NCI-H1436 (cell line): Measurements from ENCODE around the gene AAK1.
"Not testable (repeated sequence)": the region's sequence is repeated elsewhere in the genome, so short reads cannot be mapped to it uniquely, and the experiment has no call there.

ENCODE experiments used
- DNase-seq: peaks from one replicate; lab custom pipeline; 2025; lab: John Stamatoyannopoulos, UW

The AAK1 gene

DNA sequence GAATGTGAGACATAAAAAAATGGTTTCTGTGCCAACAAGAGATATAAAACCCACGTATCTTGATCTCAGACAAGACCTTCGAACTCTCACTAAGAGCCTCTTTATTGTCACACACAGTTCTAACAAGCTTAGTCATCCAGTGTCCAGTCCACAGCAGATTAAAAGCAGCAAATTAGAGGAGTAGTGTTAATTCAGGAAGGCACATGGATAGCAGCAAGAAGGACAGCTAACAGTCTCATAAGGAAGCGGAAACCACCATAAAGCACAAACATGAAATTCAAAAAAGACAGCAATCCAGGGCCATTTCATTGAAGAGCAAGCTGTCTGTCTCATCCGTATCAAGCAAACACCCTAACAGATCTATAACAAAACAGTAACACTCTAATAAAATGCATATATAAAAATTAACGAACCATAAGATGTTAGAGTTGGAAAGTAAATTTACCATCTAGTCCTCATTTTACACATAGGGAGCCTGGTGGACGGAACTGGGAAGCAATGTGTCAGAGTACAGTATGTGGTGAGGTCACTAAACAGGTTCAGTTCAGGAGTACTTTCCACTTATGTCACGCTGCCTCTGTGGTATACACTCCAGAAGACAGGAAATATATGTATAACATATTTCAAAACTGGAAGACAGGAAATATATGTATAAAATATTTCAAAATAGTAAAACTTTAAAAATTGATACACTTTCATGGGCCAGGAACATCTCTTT lies 18.3 kb downstream of the AAK1 start:
- DNase-seq, result no peak

DNA sequence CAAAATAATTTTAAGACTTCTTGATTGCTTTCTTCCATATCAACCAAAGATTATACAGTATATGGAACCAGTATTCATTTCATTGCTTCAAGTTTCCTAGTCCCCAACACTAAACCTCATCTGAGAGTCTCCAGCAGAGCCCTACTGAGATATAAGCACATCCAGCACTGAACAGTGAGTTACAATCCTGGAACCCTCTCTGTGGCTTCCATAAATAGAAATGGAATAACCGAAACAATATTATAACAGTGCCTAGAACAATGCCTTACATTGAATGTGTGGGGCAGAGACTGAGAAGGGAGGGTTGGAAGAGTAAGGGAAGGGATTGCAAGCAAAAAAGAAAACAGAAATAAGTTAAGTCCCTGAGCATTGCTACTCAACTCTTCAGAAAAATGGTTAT lies 18.9 kb downstream of the AAK1 start:
- DNase-seq, result no peak

DNA sequence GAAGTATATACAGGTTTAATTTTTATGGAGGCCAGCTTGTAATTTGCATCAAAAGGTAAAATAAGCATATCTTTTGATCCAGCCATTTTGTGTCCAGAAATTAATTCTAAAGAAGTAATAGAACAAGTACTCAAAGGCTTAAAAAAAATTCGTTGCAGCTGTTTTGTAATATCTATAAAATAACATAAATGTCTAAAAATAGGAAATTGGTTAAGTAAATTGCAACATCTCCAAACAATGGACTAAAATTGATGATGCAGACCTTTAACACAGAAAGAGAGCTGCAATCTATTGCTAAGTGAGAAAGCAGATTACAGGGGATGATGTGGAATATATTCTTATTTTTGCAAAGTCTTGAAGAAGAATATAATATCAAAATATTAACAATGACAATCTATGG lies 19.4 kb downstream of the AAK1 start:
- DNase-seq, result no peak

- no peak for DNase-seq
Measured at GRCh38 chr2:69623236-69623635, 20.3 kb downstream of the AAK1 start.

- DNase-seq, result not testable (repeated sequence)
Measured at GRCh38 chr2:69622805-69623204, 20.7 kb downstream of the AAK1 start.

DNA sequence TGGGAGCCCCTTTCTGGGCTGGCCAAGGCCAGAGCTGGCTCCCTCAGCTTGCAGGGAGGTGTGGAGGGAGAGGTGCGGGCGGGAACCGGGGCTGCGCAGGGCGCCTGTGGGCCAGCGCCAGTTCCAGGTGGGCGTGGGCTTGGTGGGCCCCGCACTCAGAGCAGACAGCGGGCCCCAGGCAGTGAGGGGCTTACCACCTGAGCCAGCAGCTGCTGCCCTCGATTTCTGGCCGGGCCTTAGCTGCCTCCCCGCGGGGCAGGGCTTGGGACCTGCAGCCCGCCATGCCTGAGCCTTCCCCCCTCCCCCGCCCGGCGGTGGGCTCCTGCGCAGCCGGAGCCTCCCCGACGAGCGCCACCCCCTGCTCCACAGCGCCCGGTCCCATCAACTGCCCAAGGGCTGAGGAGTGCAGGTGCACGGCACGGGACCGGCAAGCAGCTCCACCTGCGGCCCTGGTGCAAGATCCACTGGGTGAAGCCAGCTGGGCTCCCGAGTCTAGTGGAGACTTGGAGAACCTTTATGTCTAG lies 21.5 kb downstream of the AAK1 start:
- not testable (repeated sequence) for DNase-seq

- no peak for DNase-seq
Measured at GRCh38 chr2:69621440-69621839, 22.1 kb downstream of the AAK1 start.

DNA sequence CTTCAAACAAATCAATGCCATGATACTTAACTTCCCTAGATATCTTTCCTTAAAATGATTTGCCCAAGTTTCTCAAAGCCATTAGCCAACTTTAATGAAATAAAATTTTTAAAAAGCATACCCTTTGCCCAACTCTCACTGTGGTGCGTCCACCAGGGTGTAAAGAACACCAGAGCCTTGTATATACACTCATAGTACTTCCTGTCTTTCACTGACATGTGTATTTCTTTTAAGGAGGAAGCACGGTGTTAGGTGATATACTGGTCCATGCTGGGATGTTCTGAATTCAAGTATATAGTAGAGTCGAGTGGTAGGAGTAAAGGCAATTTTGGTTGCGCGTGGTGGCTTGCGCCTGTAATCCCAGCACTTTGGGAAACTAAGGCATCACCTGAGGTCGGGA lies 22.7 kb downstream of the AAK1 start:
- no peak for DNase-seq

DNA sequence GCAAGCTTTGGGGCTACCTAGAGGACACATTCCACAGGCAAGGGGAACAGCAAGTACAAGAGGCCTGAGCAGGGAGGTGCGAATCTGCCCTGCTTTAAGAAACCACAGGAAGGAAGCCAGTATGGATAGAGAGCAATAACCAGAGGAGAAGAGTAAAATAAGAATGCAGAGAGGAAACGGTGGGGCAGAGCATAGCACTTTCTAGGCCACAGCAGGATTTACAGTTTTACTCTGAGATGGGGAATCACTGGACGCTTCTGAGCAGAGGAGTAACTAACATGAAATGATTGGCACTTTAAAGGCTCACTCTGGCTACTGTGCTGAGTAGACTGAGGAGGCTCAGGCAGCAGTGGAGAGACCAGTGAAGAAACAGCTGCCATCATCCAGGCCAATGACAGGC lies 23.8 kb downstream of the AAK1 start:
- DNase-seq, result no peak

DNA sequence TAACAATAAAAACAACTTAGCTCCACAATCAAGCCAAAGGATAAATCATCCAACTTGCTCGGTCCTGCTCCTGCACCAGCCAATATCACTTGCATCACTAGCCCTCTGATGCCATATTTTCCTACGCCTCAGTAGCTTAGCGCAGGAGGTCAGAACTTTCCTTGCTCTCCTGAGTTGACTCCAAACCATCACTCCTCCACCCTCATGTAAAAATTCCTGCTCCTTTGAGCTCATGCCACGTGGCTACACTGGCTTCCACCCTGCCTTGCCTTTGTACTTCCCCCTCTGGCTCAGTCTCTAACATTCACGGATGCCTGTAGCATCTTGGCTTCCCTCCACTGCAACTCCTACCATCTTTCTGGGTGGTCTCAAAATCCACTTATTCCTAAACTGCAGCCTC lies 25.2 kb downstream of the AAK1 start:
- no peak for DNase-seq

GRCh38 chr2:69617744-69618143 lies 25.8 kb downstream of the AAK1 start:
- DNase-seq, result no peak

DNA sequence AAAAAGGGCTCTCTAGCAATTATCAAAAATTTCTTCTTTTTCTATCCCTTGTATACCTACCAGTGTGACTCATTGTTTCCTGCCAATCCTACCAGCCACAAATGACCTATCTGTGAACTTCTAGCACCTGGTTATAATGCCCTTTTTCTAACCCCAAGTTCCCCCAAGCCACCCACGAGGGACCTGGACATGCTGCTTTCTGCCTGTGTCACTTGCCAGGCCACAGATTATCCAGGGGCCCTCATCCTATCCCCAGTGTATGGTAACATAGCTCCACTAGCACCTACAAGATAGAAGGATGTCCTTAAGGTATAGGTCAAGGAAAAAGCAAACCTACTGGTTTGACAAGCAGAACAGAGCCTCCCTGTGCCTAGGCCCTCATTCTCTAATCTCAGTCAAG lies 26.8 kb downstream of the AAK1 start:
- no peak for DNase-seq

GRCh38 chr2:69615969-69616368 lies 27.6 kb downstream of the AAK1 start:
- no peak for DNase-seq

DNA sequence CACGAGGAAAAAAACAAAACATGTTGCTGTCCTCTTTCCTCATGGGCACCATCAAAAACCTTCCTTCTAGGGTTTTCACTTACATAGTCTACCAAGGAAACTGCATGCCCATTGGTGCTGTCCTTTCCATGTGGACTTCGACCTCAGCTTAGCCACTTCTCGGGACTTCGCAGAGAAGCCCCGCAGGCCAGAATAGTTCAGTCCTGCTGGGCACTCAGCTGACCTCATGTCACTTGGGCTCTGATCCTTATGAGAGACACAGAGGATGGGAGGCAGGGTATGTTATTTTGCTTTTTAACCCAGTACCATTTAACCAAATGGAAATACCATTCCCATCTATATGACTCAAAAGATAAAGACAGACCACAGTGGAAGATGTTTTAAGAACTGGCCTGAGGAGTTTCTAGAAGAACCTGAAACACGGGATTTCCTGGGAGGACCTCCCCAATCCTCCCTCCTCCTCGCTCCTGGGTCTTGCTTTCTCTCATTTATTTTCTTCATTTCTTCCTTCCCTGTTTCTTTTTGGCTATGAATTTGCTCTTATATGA lies 28.4 kb downstream of the AAK1 start:
- no peak for DNase-seq

DNA sequence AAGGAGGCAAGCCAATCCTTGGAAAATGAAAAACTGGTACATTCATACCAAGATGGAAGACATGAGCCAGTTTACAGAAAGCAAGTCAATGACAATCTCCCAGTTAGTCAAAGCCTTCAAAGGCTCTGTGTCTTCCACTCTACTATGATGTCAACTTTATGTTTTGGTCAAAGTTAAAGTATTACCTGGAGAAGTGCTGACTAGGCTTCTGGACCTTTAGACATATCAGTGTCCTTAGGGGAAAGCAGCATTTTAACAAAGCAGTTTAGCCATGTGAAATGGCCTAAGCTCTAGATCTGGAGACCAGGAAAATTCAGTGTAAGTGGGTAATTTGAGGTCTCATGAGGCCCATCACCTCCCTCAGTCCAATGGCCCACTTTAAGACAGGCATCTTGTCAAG lies 30.8 kb downstream of the AAK1 start:
- no peak for DNase-seq

DNA sequence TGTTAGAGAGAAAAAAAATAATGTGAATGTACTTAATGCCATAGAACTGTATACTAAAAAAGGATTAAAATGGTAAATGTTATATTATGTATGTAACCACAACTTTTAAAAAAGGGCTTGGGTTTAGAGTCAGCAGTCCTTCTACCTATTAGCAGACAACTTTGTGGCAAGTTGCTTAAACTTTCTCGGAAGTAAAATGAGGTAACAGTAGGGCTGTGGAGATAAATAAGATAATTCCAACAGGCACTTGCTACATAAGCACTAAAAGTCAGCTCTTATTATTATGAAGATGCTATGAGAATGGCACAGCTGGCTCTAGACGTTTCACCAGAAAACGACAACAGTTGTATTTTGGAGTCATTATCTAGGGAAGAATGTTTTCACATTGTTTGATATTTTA lies 31.3 kb downstream of the AAK1 start:
- DNase-seq, result no peak

- no peak for DNase-seq
Measured at GRCh38 chr2:69608109-69608508, 35.4 kb downstream of the AAK1 start.

DNA sequence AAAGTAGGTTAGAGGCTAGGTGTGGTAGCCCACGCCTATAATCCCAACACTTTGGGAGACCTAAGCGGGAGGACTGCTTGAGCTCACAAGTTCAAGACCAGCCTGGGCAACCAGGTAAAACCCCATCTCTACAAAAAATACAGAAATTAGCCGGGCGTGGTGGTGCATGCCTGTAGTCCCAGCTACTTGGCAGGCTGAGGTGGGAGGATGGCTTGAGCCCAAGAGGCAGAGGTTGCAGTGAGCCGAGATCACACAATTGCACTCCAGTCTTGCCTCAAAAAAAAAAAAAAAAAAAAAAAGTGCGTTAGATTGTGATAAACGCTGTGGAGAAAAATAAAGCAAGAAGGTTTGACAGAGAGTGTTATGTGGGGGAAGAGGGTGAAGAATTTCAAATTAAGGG lies 36.8 kb downstream of the AAK1 start:
- not testable (repeated sequence) for DNase-seq

DNA sequence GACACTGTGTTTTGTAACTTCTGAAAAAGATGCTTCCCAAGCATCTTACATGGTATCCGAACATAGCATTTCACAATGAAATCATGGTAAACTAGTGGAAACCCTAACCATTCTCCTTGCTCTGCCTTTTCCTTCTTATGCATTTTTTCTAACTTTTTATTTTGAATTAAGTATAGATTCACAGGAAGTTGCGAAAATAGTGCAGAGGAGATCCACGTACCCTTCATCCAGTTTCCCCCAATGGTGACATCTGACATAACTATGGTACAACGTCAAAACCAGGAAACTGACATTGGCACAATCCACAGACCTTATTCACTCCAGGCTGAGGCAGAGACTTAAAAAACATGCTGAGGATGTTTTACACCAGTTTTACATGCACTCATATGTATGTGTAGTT lies 38.3 kb downstream of the AAK1 start:
- DNase-seq, result no peak

- DNase-seq, result no peak
Measured at GRCh38 chr2:69604836-69605235, 38.7 kb downstream of the AAK1 start.

- no peak for DNase-seq
Measured at GRCh38 chr2:69604026-69604678, 39.4 kb downstream of the AAK1 start.

- DNase-seq, result no peak
Measured at GRCh38 chr2:69603146-69603743, 40.3 kb downstream of the AAK1 start.

GRCh38 chr2:69601179-69601612 lies 42.3 kb downstream of the AAK1 start:
- DNase-seq, result no peak
